Left lung (tissue), 10 donors: ENCODE data around the gene GPC5. TPM values are rescaled to one million over a fixed set of nuclear protein-coding genes. Genes with fewer than 3 reads are reported as not detected.
A peak's percentile ranks its signal among the peaks of the same experiment; 100 is the strongest.
"Not testable (repeated sequence)": the region's sequence is repeated elsewhere in the genome, so short reads cannot be mapped to it uniquely, and the experiment has no call there.

Experiments
- ATAC-seq: fragments of 200-7000 bp; cut with Tn5 transposase; one replicate; pipeline ENCODE4 v1.9.1; 2020; ENCODE audit warnings: moderate library complexity
- DNase-seq, 4 donors: peaks; one replicate each; pipeline ENCODE4 v3.0.0-alpha.2; 2013 to 2020
- H3K27ac ChIP-seq, 2 donors: fragments of 200-600 bp; sonication (generic) in 1 of 2; one replicate each; pipeline versions ENCODE4 v1.5.0 to v1.8.0; 2020 to 2021
- H3K27me3 ChIP-seq, 2 donors: fragments of 200-600 bp; sonication (generic) in 1 of 2; one replicate each; pipeline versions ENCODE4 v1.5.0 to v1.8.0; 2020 to 2021
- H3K36me3 ChIP-seq, 2 donors: fragments of 200-600 bp; sonication (generic) in 1 of 2; one replicate each; pipeline versions ENCODE4 v1.5.0 to v1.8.0; 2020 to 2021
- H3K4me1 ChIP-seq, 2 donors: fragments of 200-600 bp; one replicate each; pipeline ENCODE4 v1.8.0; 2021
- H3K4me3 ChIP-seq, 2 donors: fragments of 200-600 bp; sonication (generic) in 1 of 2; one replicate each; pipeline versions ENCODE4 v1.5.0 to v1.8.0; 2020 to 2021; ENCODE audit warnings: mild to moderate bottlenecking in 1 of 2
- H3K9me3 ChIP-seq, 2 donors: fragments of 200-600 bp; sonication (generic) in 1 of 2; one replicate each; pipeline versions ENCODE4 v1.5.0 to v1.8.0; 2020 to 2021
- intact Hi-C, 2 donors: fragments of 100-400 bp; cut with DNase I; formaldehyde crosslinking; loops; one replicate each; pipeline versions ENCODE4 v1.11.2 to v1.14.2; 2022
- polyA plus RNA-seq, 6 donors: library from polyadenylated mRNA; unstranded; fragments of 120-200 nt; gene quantifications; one replicate each; pipeline ENCODE4 v1.2.1, GENCODE V29; 2013; ENCODE audit not compliant: insufficient read length in 6 of 6
- total RNA-seq, 2 donors: library from RNA; stranded (reverse); fragmentation: NEBNext Ultra II Directional; extraction: Animal tissue kit (Norgen Biotek cat#: 25700); gene quantifications; one replicate each; pipeline ENCODE4 v1.2.1, GENCODE V29; 2021
- TF ChIP-seq, protein P1 (sequence below), 2 donors: fragments of 200-600 bp; sonication (generic) in 1 of 2; IDR thresholded peaks; one replicate each; pipeline versions ENCODE4 v1.5.0 to v1.8.0; 2021; ENCODE audit warnings: antibody characterized with exemption in 2 of 2
- donor health status: DM: no; HTN: yes; CAD: no.
- donor health status: DM: no; HTN: no; CAD: no.

The GPC5 gene
- total and polyA plus RNA-seq, 8 donors: 9.2 to 19.5 (median 11.5) TPM

DNA sequence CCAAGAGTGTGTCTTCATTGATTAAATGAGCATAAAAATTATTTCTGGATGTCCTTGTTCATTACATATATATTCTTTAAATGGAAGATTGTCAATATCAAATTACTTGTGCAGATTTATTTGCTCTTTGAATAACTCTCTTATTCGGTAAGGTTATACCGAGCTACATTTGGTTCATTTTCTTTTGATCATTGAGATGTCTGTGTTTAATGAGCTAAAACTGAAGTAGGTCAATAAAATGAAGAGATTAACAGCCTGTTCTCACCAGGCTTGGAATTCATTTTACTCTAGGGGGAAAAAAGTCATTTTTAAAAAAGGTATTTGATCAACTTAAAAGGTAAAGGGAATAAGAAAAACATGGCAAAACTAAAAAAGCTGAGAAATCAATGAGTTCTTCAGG is 10.6 kb downstream of the GPC5 start:
- intact Hi-C loops: no loop called here
- H3K36me3 ChIP-seq: no peaks in the 10 kb centered on the region
- DNase-seq (no peak), ATAC-seq (no peak)
- no peaks in the 10 kb centered on the region for H3K9me3 ChIP-seq
- no peak overlapping the region for H3K27ac ChIP-seq
- H3K4me1 ChIP-seq: no peaks in the 10 kb centered on the region
- TF ChIP-seq, protein P1, sequence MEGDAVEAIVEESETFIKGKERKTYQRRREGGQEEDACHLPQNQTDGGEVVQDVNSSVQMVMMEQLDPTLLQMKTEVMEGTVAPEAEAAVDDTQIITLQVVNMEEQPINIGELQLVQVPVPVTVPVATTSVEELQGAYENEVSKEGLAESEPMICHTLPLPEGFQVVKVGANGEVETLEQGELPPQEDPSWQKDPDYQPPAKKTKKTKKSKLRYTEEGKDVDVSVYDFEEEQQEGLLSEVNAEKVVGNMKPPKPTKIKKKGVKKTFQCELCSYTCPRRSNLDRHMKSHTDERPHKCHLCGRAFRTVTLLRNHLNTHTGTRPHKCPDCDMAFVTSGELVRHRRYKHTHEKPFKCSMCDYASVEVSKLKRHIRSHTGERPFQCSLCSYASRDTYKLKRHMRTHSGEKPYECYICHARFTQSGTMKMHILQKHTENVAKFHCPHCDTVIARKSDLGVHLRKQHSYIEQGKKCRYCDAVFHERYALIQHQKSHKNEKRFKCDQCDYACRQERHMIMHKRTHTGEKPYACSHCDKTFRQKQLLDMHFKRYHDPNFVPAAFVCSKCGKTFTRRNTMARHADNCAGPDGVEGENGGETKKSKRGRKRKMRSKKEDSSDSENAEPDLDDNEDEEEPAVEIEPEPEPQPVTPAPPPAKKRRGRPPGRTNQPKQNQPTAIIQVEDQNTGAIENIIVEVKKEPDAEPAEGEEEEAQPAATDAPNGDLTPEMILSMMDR (IDR thresholded peaks at IDR 0.05): no peak
- no peak overlapping the region for H3K4me3 ChIP-seq
- H3K27me3 ChIP-seq: peaks cover 0 to 6% of the 10 kb centered on the region in 2 donors

DNA sequence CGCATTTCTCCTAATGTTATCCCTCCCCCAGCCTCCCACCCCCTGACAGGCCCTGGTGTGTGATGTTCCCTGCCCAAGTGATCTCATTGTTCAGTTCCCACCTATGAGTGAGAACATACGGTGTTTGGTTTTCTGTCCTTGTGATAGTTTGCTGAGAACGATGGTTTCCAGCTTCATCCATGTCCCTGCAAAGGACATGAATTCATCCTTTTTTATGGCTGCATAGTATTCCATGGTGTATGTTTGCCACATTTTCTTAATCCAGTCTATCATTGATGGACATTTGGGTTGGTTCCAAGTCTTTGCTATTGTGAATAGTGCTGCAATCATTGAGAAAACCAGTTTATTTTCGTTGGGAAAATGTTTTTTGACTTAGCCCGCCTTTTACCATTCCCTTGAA is 18.2 kb downstream of the GPC5 start:
- H3K36me3 ChIP-seq, H3K4me3 ChIP-seq, H3K27me3 ChIP-seq, H3K4me1 ChIP-seq, ATAC-seq, intact Hi-C loops, DNase-seq, H3K27ac ChIP-seq, H3K9me3 ChIP-seq: not testable (repeated sequence)

DNA sequence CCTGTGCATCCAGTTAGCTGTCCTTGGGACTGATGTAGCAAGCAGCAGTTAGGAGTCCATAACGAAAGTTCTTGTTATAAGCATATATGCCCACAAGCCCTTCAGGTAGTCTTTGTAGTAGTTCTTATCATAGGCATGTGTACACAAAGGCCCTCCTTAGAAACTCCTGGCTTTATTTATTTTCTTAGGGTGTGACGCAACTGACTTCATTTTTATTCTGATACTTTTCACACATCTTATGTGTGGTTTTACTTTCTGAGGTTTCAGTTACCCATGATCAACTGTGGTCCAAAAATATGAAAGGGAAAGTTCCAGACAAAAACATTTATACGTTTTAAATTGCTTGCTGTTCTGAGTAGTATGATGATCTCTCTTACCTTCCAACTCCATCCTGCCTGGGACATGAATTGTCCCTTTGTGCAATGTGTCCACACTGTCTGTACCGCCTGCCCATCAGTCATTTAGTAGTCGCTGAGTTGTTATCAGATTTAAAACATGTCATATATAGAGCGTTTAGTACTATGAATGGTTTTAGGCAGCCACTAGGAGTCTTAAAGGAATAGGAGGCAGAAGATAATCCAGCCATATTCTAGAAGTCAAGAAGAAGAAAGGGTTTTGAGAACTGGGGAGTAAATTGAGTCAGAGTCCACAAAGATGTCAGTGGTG is 19.4 kb downstream of the GPC5 start:
- no peaks in the 10 kb centered on the region for H3K9me3 ChIP-seq
- TF ChIP-seq, protein P1 (IDR thresholded peaks at IDR 0.05): no peak
- H3K4me1 ChIP-seq: no peaks in the 10 kb centered on the region
- peak overlapping the region in 1 of 2 donors; percentile 39 for H3K27ac ChIP-seq
- DNase-seq (no peak), ATAC-seq (peak; percentile 96)
- no peak overlapping the region for H3K4me3 ChIP-seq
- intact Hi-C loops: no loop called here
- H3K36me3 ChIP-seq: no peaks in the 10 kb centered on the region
- no peaks in the 10 kb centered on the region for H3K27me3 ChIP-seq

DNA sequence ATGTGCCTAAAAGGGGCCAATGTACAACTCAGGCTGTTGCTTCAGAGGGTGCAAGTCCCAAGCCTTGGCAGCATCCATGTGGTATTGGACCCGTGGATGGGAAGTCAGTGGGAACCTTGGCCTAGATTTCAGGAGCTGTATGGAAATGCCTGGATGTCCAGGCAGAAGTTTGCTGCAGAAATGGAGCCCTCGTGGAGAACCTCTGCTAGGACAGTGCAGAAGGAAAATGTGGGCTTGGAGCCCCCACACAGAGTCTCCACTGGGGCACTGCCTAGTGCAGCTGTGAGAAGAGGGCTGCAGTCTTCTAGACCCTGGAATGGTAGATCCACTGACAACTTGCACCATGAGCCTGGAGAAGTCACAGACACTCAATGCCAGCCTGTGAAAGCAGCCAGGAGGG is 28.5 kb downstream of the GPC5 start:
- Histone ChIP-seq H3K9me3 (peaks cover 0 to 32% of the 10 kb centered on the region in 2 donors), H3K4me1 (no peaks in the 10 kb centered on the region), H3K27me3 (no peaks in the 10 kb centered on the region), H3K27ac (no peak overlapping the region), H3K4me3 (no peak overlapping the region), H3K36me3 (no peaks in the 10 kb centered on the region)
- DNase-seq: no peak
- ATAC-seq: no peak
- intact Hi-C loops: no loop called here
- TF ChIP-seq, protein P1 (IDR thresholded peaks at IDR 0.05): no peak

DNA sequence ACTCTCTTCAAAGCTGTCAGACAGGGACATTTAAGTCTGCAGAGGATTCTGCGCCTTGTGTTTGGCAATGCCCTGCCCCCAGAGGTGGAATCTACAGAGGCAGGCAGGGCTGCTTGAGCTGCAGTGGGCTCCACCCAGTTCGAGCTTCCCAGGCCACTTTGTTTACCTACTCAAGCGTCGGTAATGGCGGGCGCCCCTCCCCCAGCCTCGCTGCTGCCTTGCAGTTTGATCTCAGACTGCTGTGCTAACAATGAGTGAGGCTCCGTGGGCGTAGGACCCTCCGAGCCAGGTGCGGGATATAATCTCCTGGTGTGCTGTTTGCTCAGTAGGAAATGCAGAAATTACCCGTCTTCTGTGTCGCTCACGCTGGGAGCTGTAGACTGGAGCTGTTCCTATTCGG is 40.3 kb downstream of the GPC5 start:
- H3K36me3 ChIP-seq, intact Hi-C loops, ATAC-seq, H3K27ac ChIP-seq, H3K27me3 ChIP-seq, H3K4me3 ChIP-seq, H3K4me1 ChIP-seq: not testable (repeated sequence)
- DNase-seq: peak in 1 of 4 donors; percentile 60
- peaks cover 0 to 12% of the 10 kb centered on the region in 2 donors for H3K9me3 ChIP-seq

DNA sequence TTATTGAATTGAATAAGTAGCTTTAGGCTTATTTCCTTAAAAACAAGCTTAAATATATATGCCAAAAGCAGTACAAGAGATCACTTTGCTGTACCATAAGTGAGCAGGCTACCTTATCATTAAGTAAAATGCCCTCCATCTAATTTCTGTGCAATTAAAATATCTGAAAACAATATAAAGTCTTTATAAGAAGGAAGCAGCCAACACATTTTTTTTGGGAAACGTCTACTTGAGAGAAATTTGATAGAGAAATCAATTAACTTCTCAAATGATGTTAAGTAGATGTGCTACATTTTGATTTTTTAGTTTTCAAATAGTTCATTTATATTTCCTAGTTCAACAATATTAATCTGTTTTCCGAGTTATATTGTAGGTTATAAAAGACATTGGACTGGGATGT is 52.5 kb downstream of the GPC5 start:
- TF ChIP-seq, protein P1 (IDR thresholded peaks at IDR 0.05): no peak
- ATAC-seq (no peak), DNase-seq (no peak)
- Histone ChIP-seq H3K27ac (no peak overlapping the region), H3K9me3 (no peaks in the 10 kb centered on the region), H3K36me3 (no peaks in the 10 kb centered on the region), H3K4me3 (no peak overlapping the region), H3K27me3 (no peaks in the 10 kb centered on the region), H3K4me1 (no peaks in the 10 kb centered on the region)
- intact Hi-C loops: no loop called here
